ENCODE measurements around the gene PKP3. TPM values are rescaled to one million over a fixed set of nuclear protein-coding genes. Genes with fewer than 3 reads are reported as not detected.
A peak's percentile ranks its signal among the peaks of the same experiment; 100 is the strongest.

Gene PKP3
- total and polyA plus RNA-seq, 9 of the 15 experiments (the other 6 are each of a cell fraction or from before 2014, with no cell fraction given) = 0.11 to 110 (median 30.7) TPM

DNA sequence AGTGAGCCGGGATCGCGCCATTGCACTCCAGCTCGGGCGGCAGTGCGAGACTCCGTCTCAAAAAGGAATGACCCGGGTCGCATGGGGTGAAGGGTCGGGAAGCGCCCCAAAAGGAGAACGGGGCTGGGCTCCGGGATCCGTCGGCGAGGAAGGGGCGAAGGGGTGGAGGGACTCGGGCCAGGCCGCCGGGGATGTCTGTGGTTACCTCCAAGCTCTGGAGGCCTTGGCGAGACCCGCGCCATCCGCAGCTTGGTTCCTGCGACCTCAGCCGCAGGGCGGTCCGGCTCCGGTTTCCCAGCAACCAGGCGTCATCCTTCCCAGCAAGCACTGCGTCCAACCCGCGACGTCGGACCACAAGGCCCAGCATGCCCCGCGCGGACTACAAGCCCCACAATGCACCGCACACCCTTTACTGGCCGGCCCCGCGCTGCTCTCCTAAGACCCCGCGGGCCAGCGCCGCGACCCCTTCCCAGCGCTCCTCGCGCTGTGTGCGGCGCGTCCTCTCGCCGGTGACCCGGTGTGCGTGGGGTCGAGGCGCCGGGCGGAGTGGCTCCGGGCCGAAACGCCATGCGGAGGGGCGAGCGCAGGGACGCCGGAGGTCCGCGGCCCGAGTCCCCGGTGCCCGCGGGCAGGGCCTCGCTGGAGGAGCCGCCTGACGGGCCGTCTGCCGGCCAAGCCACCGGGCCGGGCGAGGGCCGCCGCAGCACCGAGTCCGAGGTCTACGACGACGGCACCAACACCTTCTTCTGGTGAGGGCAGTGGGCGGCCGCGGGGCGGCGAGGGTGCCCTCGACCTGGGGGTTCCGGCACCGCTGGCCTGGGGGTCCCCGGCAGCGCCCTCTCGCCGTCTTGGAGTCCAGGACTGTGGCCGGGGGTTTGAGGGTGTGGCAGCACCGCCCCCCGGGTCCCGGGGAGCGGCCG lies 56.1 kb downstream of the PKP3 start, which contains the start of gene PTDSS2 (continued):
- TF ChIP-seq, protein P1, sequence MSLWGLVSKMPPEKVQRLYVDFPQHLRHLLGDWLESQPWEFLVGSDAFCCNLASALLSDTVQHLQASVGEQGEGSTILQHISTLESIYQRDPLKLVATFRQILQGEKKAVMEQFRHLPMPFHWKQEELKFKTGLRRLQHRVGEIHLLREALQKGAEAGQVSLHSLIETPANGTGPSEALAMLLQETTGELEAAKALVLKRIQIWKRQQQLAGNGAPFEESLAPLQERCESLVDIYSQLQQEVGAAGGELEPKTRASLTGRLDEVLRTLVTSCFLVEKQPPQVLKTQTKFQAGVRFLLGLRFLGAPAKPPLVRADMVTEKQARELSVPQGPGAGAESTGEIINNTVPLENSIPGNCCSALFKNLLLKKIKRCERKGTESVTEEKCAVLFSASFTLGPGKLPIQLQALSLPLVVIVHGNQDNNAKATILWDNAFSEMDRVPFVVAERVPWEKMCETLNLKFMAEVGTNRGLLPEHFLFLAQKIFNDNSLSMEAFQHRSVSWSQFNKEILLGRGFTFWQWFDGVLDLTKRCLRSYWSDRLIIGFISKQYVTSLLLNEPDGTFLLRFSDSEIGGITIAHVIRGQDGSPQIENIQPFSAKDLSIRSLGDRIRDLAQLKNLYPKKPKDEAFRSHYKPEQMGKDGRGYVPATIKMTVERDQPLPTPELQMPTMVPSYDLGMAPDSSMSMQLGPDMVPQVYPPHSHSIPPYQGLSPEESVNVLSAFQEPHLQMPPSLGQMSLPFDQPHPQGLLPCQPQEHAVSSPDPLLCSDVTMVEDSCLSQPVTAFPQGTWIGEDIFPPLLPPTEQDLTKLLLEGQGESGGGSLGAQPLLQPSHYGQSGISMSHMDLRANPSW (CRISPR knock-in tag; IDR thresholded peaks at IDR 0.05) = no peak
- TF ChIP-seq FOS (IDR thresholded peaks at IDR 0.05; ENCODE audit: extremely low read depth, insufficient read length) (no peak), PHF8 (IDR thresholded peaks at IDR 0.05; ENCODE audit: borderline replicate concordance, low read length) (peak; percentile 72; the same call in 1 of the 2 replicates), RBBP5 (IDR thresholded peaks at IDR 0.05; ENCODE audit: borderline replicate concordance, insufficient read depth, low read length, poor library complexity, severe bottlenecking) (peak; percentile 62), ZNF445 (CRISPR knock-in tag; IDR thresholded peaks at IDR 0.05; ENCODE audit: low read depth) (no peak), TCF7 (IDR thresholded peaks at IDR 0.05; ENCODE audit: borderline replicate concordance) (no peak), SMC3 (conservative IDR thresholded peaks at IDR 0.05; ENCODE audit: insufficient read depth, low read depth, low read length) (no peak), CREM (IDR thresholded peaks at IDR 0.05; ENCODE audit: low read depth) (peak; percentile 96), CBFA2T2 (conservative IDR thresholded peaks at IDR 0.05) (no peak), CSDE1 (IDR thresholded peaks at IDR 0.05) (no peak), NBN (IDR thresholded peaks at IDR 0.05; ENCODE audit: low read depth) (0 out of 2 replicates have a peak, but pooled peaks have one; percentile 42), ZNF76 (CRISPR knock-in tag; IDR thresholded peaks at IDR 0.05; ENCODE audit: borderline replicate concordance) (peak; percentile 97), LARP7 (IDR thresholded peaks at IDR 0.05) (no peak; the same call in 1 of the 2 replicates), COPS2 (conservative IDR thresholded peaks at IDR 0.05) (no peak)
- TF ChIP-seq, protein P2, sequence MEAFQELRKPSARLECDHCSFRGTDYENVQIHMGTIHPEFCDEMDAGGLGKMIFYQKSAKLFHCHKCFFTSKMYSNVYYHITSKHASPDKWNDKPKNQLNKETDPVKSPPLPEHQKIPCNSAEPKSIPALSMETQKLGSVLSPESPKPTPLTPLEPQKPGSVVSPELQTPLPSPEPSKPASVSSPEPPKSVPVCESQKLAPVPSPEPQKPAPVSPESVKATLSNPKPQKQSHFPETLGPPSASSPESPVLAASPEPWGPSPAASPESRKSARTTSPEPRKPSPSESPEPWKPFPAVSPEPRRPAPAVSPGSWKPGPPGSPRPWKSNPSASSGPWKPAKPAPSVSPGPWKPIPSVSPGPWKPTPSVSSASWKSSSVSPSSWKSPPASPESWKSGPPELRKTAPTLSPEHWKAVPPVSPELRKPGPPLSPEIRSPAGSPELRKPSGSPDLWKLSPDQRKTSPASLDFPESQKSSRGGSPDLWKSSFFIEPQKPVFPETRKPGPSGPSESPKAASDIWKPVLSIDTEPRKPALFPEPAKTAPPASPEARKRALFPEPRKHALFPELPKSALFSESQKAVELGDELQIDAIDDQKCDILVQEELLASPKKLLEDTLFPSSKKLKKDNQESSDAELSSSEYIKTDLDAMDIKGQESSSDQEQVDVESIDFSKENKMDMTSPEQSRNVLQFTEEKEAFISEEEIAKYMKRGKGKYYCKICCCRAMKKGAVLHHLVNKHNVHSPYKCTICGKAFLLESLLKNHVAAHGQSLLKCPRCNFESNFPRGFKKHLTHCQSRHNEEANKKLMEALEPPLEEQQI (IDR thresholded peaks at IDR 0.05) = no peak
- TF ChIP-seq, protein P3, sequence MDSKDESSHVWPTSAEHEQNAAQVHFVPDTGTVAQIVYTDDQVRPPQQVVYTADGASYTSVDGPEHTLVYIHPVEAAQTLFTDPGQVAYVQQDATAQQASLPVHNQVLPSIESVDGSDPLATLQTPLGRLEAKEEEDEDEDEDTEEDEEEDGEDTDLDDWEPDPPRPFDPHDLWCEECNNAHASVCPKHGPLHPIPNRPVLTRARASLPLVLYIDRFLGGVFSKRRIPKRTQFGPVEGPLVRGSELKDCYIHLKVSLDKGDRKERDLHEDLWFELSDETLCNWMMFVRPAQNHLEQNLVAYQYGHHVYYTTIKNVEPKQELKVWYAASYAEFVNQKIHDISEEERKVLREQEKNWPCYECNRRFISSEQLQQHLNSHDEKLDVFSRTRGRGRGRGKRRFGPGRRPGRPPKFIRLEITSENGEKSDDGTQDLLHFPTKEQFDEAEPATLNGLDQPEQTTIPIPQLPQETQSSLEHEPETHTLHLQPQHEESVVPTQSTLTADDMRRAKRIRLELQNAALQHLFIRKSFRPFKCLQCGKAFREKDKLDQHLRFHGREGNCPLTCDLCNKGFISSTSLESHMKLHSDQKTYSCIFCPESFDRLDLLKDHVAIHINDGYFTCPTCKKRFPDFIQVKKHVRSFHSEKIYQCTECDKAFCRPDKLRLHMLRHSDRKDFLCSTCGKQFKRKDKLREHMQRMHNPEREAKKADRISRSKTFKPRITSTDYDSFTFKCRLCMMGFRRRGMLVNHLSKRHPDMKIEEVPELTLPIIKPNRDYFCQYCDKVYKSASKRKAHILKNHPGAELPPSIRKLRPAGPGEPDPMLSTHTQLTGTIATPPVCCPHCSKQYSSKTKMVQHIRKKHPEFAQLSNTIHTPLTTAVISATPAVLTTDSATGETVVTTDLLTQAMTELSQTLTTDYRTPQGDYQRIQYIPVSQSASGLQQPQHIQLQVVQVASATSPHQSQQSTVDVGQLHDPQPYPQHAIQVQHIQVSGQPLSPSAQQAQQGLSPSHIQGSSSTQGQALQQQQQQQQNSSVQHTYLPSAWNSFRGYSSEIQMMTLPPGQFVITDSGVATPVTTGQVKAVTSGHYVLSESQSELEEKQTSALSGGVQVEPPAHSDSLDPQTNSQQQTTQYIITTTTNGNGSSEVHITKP (IDR thresholded peaks at IDR 0.05; ENCODE audit: partially characterized antibody) = peak; percentile 74

All from K562 (cell line).